ENCODE results near the gene OSBPL2.

Gene OSBPL2

GRCh38 chr20:62323146-62323979 is 85.0 kb downstream of the OSBPL2 start:
- no peak for TF ChIP-seq CREB1 (IDR thresholded peaks at IDR 0.05; ENCODE audit: low read depth)
- no peak for TF ChIP-seq TCF12 (IDR thresholded peaks at IDR 0.05; ENCODE audit: low read depth)
- no peak for TF ChIP-seq YY1 (IDR thresholded peaks at IDR 0.05; ENCODE audit: low read depth)
- no peak for TF ChIP-seq MAX (IDR thresholded peaks at IDR 0.05)
- no peak for TF ChIP-seq ZBTB7A (IDR thresholded peaks at IDR 0.05; ENCODE audit: low read depth)

GRCh38 chr20:62323980-62324906 is 85.9 kb downstream of the OSBPL2 start:
- no peak for TF ChIP-seq FOXM1 (IDR thresholded peaks at IDR 0.05; ENCODE audit: borderline replicate concordance, low read depth)
- TF ChIP-seq, protein P1, sequence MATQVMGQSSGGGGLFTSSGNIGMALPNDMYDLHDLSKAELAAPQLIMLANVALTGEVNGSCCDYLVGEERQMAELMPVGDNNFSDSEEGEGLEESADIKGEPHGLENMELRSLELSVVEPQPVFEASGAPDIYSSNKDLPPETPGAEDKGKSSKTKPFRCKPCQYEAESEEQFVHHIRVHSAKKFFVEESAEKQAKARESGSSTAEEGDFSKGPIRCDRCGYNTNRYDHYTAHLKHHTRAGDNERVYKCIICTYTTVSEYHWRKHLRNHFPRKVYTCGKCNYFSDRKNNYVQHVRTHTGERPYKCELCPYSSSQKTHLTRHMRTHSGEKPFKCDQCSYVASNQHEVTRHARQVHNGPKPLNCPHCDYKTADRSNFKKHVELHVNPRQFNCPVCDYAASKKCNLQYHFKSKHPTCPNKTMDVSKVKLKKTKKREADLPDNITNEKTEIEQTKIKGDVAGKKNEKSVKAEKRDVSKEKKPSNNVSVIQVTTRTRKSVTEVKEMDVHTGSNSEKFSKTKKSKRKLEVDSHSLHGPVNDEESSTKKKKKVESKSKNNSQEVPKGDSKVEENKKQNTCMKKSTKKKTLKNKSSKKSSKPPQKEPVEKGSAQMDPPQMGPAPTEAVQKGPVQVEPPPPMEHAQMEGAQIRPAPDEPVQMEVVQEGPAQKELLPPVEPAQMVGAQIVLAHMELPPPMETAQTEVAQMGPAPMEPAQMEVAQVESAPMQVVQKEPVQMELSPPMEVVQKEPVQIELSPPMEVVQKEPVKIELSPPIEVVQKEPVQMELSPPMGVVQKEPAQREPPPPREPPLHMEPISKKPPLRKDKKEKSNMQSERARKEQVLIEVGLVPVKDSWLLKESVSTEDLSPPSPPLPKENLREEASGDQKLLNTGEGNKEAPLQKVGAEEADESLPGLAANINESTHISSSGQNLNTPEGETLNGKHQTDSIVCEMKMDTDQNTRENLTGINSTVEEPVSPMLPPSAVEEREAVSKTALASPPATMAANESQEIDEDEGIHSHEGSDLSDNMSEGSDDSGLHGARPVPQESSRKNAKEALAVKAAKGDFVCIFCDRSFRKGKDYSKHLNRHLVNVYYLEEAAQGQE (IDR thresholded peaks at IDR 0.05; ENCODE audit: low read depth): no peak
- TF ChIP-seq TCF12 (IDR thresholded peaks at IDR 0.05; ENCODE audit: low read depth): no peak
- no peak for TF ChIP-seq CEBPB (IDR thresholded peaks at IDR 0.05)
- TF ChIP-seq EP300 (IDR thresholded peaks at IDR 0.05; ENCODE audit: borderline replicate concordance): no peak
- TF ChIP-seq ZBTB7A (IDR thresholded peaks at IDR 0.05; ENCODE audit: low read depth): no peak
- TF ChIP-seq MAX (IDR thresholded peaks at IDR 0.05): no peak
- no peak for TF ChIP-seq YY1 (IDR thresholded peaks at IDR 0.05; ENCODE audit: low read depth)
- no peak for TF ChIP-seq CREB1 (IDR thresholded peaks at IDR 0.05; ENCODE audit: low read depth)
- TF ChIP-seq EGR1 (IDR thresholded peaks at IDR 0.05): no peak
- TF ChIP-seq, protein P2, sequence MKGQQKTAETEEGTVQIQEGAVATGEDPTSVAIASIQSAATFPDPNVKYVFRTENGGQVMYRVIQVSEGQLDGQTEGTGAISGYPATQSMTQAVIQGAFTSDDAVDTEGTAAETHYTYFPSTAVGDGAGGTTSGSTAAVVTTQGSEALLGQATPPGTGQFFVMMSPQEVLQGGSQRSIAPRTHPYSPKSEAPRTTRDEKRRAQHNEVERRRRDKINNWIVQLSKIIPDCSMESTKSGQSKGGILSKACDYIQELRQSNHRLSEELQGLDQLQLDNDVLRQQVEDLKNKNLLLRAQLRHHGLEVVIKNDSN (IDR thresholded peaks at IDR 0.05): no peak

DNA sequence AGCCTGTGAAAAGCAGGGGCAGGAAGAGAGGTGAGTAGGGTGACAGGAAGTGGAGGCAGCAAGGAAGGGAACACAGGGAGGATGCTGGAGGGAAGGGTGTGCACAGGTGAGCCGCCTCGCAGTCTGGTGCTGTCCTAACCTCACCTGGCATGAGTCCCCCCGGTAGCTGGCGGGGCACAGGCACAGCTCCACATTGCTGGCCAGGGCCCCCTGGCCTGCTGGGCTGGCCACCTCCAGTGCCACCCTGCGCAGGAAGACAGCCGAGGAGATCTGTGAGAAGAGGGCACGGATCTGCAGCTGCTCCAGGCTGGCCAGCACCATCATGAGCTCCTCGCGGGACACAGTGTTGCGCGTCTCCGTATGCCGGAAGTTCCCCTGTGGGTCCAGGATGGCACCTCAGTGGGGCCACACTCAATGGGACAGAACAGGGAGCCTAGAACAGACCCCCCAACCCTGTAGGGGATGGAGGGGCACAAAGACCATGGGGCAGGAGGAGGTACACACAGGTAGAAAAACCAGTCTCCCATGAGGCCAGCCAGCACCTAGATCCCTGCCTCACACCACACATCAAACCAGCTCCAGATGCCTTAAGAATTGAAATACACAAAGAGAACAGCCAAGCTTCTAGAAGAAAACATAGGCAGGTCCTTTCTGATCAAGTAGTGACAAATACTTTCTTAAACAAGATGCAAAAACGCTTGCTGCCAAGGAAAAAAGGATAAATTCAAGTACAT is 87.0 kb downstream of the OSBPL2 start:
- no peak for TF ChIP-seq MAX (IDR thresholded peaks at IDR 0.05)
- TF ChIP-seq NFIC (IDR thresholded peaks at IDR 0.05): no peak
- no peak for TF ChIP-seq CREB1 (IDR thresholded peaks at IDR 0.05; ENCODE audit: low read depth)
- TF ChIP-seq YY1 (IDR thresholded peaks at IDR 0.05; ENCODE audit: low read depth): no peak
- no peak for TF ChIP-seq RAD21 (IDR thresholded peaks at IDR 0.05; ENCODE audit: low read depth)
- TF ChIP-seq TEAD4 (IDR thresholded peaks at IDR 0.05): no peak
- TF ChIP-seq, protein P2 (IDR thresholded peaks at IDR 0.05): no peak
- no peak for TF ChIP-seq ZBTB7A (IDR thresholded peaks at IDR 0.05; ENCODE audit: low read depth)
- no peak for TF ChIP-seq CEBPB (IDR thresholded peaks at IDR 0.05)
- TF ChIP-seq TAF1 (IDR thresholded peaks at IDR 0.05; ENCODE audit: low read depth): no peak
- TF ChIP-seq FOXM1 (IDR thresholded peaks at IDR 0.05; ENCODE audit: borderline replicate concordance, low read depth): no peak
- TF ChIP-seq EGR1 (IDR thresholded peaks at IDR 0.05): no peak
- TF ChIP-seq, protein P1 (IDR thresholded peaks at IDR 0.05; ENCODE audit: low read depth): no peak
- no peak for TF ChIP-seq EP300 (IDR thresholded peaks at IDR 0.05; ENCODE audit: borderline replicate concordance)
- TF ChIP-seq TCF12 (IDR thresholded peaks at IDR 0.05; ENCODE audit: low read depth): no peak

DNA sequence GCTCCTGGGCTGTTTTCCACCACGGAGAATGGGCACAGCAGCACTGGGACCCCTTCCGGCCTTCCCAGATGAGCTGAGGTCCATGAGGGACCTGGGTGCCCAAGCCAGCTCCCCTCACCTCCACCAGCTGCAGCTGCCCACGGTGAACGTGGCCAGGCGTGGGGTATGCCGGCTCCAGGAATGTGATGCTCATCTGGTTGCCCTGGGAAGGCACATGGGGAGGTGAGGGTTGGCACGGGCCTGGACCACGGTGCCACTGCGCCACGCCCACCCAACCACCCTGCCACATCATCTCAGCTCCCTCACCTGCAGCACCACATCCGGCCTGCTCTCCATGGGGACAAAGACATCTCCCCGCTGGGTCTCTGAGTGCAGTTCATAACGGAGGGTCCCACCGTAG is 88.2 kb downstream of the OSBPL2 start:
- TF ChIP-seq TCF12 (IDR thresholded peaks at IDR 0.05; ENCODE audit: low read depth): no peak
- TF ChIP-seq RAD21 (IDR thresholded peaks at IDR 0.05; ENCODE audit: low read depth): no peak
- TF ChIP-seq MAX (IDR thresholded peaks at IDR 0.05): no peak
- no peak for TF ChIP-seq FOXM1 (IDR thresholded peaks at IDR 0.05; ENCODE audit: borderline replicate concordance, low read depth)

All from Ishikawa (cell line).